K562 (cell line): ENCODE data around the gene SLC5A6. TPM values are rescaled to one million over a fixed set of nuclear protein-coding genes. Genes with fewer than 3 reads are reported as not detected.

Experiments
- ATAC-seq: fragments of 200-7000 bp; cut with Tn5 transposase; 3 replicates; pipeline ENCODE4 v1.9.1; 2020; ENCODE audit warnings: moderate library complexity
- BruUV-seq: library from RNA; stranded (reverse); fragments of 400-500 nt; replicated peaks from 2 replicates; lab custom pipeline; 2021; lab: Mats Ljungman, UMichigan
- CTCF ChIA-PET: fragments of 300-600 bp; formaldehyde crosslinking; extraction: SDS; loops from one replicate; lab custom pipeline; 2021; ENCODE audit warnings: low intra/inter-chr PET ratio; lab: Yijun Ruan, JAX
- POLR2A ChIA-PET: fragments of 300-600, 350-650 bp; sonication (Branson Sonifier 250); formaldehyde crosslinking; extraction: SDS; loops from one replicate; lab custom pipeline; 2021; ENCODE audit warnings: antibody characterized with exemption, inconsistent platforms; lab: Yijun Ruan, JAX
- DNase-seq, 4 experiments: peaks; one replicate each; pipeline versions ENCODE4 v3.0.0 to v3.0.0-alpha.2; 2011 to 2018; ENCODE audit warnings: low spot score in 3 of 4, mixed read lengths in 3 of 4; ENCODE audit errors: extremely low read depth in 1 of 4
- FAIRE-seq: peaks from 2 replicates; lab custom pipeline; 2011; peaks lifted over from hg19 to GRCh38; lab: Jason Lieb, UNC
- H2AFZ ChIP-seq: 2 replicates; pipeline ENCODE4 v1.6.0; 2011; ENCODE audit warnings: low read depth, low read length, control low read depth, inconsistent platforms
- H3K27ac ChIP-seq: fragments of 200-600 bp; 3 replicates; pipeline ENCODE4 v1.8.0; 2011; ENCODE audit warnings: low read depth, mild to moderate bottlenecking, control low read depth, inconsistent platforms, low read length, moderate library complexity, mixed read lengths; ENCODE audit errors: extremely low read depth
- H3K27me3 ChIP-seq, 2 experiments: fragments of 300-600 bp in 1 of 2; 2 replicates in 1 of 2; 3 replicates in 1 of 2; pipeline versions ENCODE4 v1.6.0 to v1.8.0; 2011; ENCODE audit warnings: inconsistent platforms in 2 of 2, low read length in 2 of 2, mild to moderate bottlenecking in 1 of 2, mixed read lengths in 1 of 2, moderate library complexity in 1 of 2; ENCODE audit not compliant: control insufficient read depth in 2 of 2, insufficient read depth in 2 of 2
- H3K36me3 ChIP-seq: fragments of 300-600 bp; 3 replicates; pipeline ENCODE4 v1.8.0; 2011; ENCODE audit warnings: mild to moderate bottlenecking, low read length, inconsistent platforms; ENCODE audit not compliant: control insufficient read depth, insufficient read depth
- H3K4me1 ChIP-seq, 2 experiments: fragments of 200-600 bp in 1 of 2; replicated peaks in 1 of 2; 2 replicates in 1 of 2; 3 replicates in 1 of 2; pipeline versions ENCODE4 v1.5.1 to v1.8.0; 2011; ENCODE audit warnings: inconsistent platforms in 2 of 2, low read length in 2 of 2, mild to moderate bottlenecking in 1 of 2, mixed read lengths in 1 of 2, moderate library complexity in 1 of 2; ENCODE audit not compliant: control insufficient read depth in 2 of 2, insufficient read depth in 2 of 2
- H3K4me2 ChIP-seq: 2 replicates; pipeline ENCODE4 v1.6.1; 2011; ENCODE audit warnings: low read length, control low read depth, inconsistent platforms, mixed read lengths; ENCODE audit not compliant: insufficient read depth
- H3K4me3 ChIP-seq: fragments of 200-600 bp; sonication (generic), shearing (Covaris generic); 2 replicates; pipeline ENCODE4 v1.5.1; 2016; ENCODE audit warnings: control low read depth, inconsistent platforms
- H3K79me2 ChIP-seq: fragments of 200-600 bp; 3 replicates; pipeline ENCODE4 v1.8.0; 2011; ENCODE audit warnings: low read length, inconsistent platforms; ENCODE audit not compliant: control insufficient read depth, insufficient read depth
- H3K9ac ChIP-seq, 2 experiments: 2 replicates each; pipeline versions ENCODE4 v1.6.0 to v1.6.1; 2011; ENCODE audit warnings: low read depth in 2 of 2, low read length in 2 of 2, control low read depth in 1 of 2, inconsistent platforms in 1 of 2, mild to moderate bottlenecking in 1 of 2, mixed read lengths in 1 of 2; ENCODE audit not compliant: insufficient read depth in 1 of 2
- H3K9me1 ChIP-seq: one replicate; pipeline ENCODE4 v1.6.0; 2011; ENCODE audit warnings: inconsistent platforms, mild to moderate bottlenecking, low read length, moderate library complexity; ENCODE audit not compliant: control insufficient read depth, insufficient read depth
- H3K9me3 ChIP-seq: replicated peaks from 2 replicates; pipeline ENCODE4 v1.5.1; 2011; ENCODE audit warnings: low read depth, low read length, inconsistent platforms; ENCODE audit not compliant: control insufficient read depth, insufficient read depth
- H4K20me1 ChIP-seq: replicated peaks from 2 replicates; pipeline ENCODE4 v1.6.1; 2011; ENCODE audit warnings: low read length, inconsistent platforms, mixed read lengths; ENCODE audit not compliant: control insufficient read depth, insufficient read depth
- ARID1B ChIP-seq: fragments of 450-650 bp; IDR thresholded peaks from 2 replicates; pipeline ENCODE4 v1.6.1; 2016; ENCODE audit warnings: antibody characterized with exemption, mild to moderate bottlenecking, inconsistent platforms
- CBX5 ChIP-seq: IDR thresholded peaks from 2 replicates; pipeline ENCODE4 v1.6.1; 2014; ENCODE audit warnings: low read depth, borderline replicate concordance
- GATA2 ChIP-seq: sonication (generic); formaldehyde crosslinking; IDR thresholded peaks from 2 replicates; pipeline ENCODE4 v1.4.0; 2020; ENCODE audit warnings: mild to moderate bottlenecking, missing genetic modification reagents
- GATAD2A ChIP-seq: fragments of 450-650 bp; IDR thresholded peaks from 2 replicates; pipeline ENCODE4 v1.6.1; 2017
- HDAC6 ChIP-seq: IDR thresholded peaks from 2 replicates; pipeline ENCODE4 v1.6.1; 2012; ENCODE audit warnings: low read depth, mild to moderate bottlenecking, control low read depth, inconsistent platforms, low read length, moderate library complexity
- KHSRP ChIP-seq: fragments of 450-650 bp; IDR thresholded peaks from 2 replicates; pipeline ENCODE4 v1.6.1; 2017
- NUFIP1 ChIP-seq: fragments of 450-650 bp; IDR thresholded peaks from 2 replicates; pipeline ENCODE4 v1.6.1; 2018; ENCODE audit not compliant: partially characterized antibody
- SMARCE1 ChIP-seq: fragments of 450-650 bp; IDR thresholded peaks from 2 replicates; pipeline ENCODE4 v1.7.1; 2016; ENCODE audit warnings: mild to moderate bottlenecking
- TCF7 ChIP-seq: sonication (generic); IDR thresholded peaks from 2 replicates; pipeline ENCODE4 v1.6.1; 2016; ENCODE audit warnings: antibody characterized with exemption, borderline replicate concordance
- ZNF174 ChIP-seq: fragments of 250-450 bp; sonication (Bioruptor Pico); IDR thresholded peaks from 2 replicates; pipeline ENCODE4 v1.4.0; 2020; ENCODE audit warnings: mild to moderate bottlenecking
- ZNF324 ChIP-seq: fragments of 250-450 bp; sonication (Bioruptor Pico); IDR thresholded peaks from 2 replicates; pipeline ENCODE4 v1.4.0; 2020; ENCODE audit warnings: mild to moderate bottlenecking
- ZZZ3 ChIP-seq: fragments of 450-650 bp; IDR thresholded peaks from 2 replicates; pipeline ENCODE4 v1.6.1; 2016; ENCODE audit warnings: antibody characterized with exemption, mild to moderate bottlenecking, moderate library complexity
- WGBS: fragments of 100-300 bp; shearing (Covaris generic); methylation state at CpG from one replicate; pipeline ENCODE4 v1.1.6; 2016; ENCODE audit warnings: low coverage, mixed read lengths; ENCODE audit not compliant: insufficient coverage; ENCODE audit errors: missing lambda C conversion rate; 5-methylcytosine and 5-hydroxymethylcytosine counted together
- in situ Hi-C: fragments of 300-500 bp; cut with MboI; formaldehyde crosslinking; loops from 4 replicates; pipeline ENCODE4 v1.15.0; 2018; ENCODE audit warnings: inconsistent platforms, mixed read lengths
- intact Hi-C: fragments of 100-400 bp; cut with micrococcal nuclease; formaldehyde crosslinking; loops from 2 replicates; pipeline ENCODE4 v1.14.2; 2022
- polyA plus RNA-seq, 8 experiments: library from polyadenylated mRNA; depleted of rRNA in 4 of 8; stranded (reverse) in 5 of 8; unstranded in 3 of 8; fragments of >200 nt; fragmentation: Nextera tagmentation in 2 of 8; fragmentation: Illumina TruSeq in 1 of 8; extraction: Ambion mirVana in 2 of 8; extraction: Trizol in 1 of 8; gene quantifications; 2 replicates each; pipeline versions ENCODE4 v1.2.1 to v1.2.3, GENCODE V29; 2011 to 2014; ENCODE audit warnings: inconsistent platforms in 1 of 8, missing spikeins in 1 of 8
- total RNA-seq, 7 experiments: library from RNA; depleted of rRNA in 6 of 7; stranded (reverse); fragments of >200 nt in 6 of 7; fragmentation: Illumina TruSeq in 2 of 7; extraction: Trizol in 2 of 7; gene quantifications; 2 replicates each; pipeline versions ENCODE4 v1.2.1 to v1.2.3, GENCODE V29; 2011 to 2021; ENCODE audit warnings: low replicate concordance in 1 of 7
- TF ChIP-seq, protein P1 (sequence below): fragments of 450-650 bp; IDR thresholded peaks from 2 replicates; pipeline ENCODE4 v1.6.1; 2017; ENCODE audit warnings: antibody characterized with exemption, mild to moderate bottlenecking
- TF ChIP-seq, protein P2 (sequence below): fragments of 250-450 bp; sonication (Bioruptor Pico); IDR thresholded peaks from 2 replicates; pipeline ENCODE4 v1.5.0; 2021
- TF ChIP-seq, protein P3 (sequence below): fragments of 450-650 bp; IDR thresholded peaks from 2 replicates; pipeline ENCODE4 v1.6.1; 2016; ENCODE audit warnings: mild to moderate bottlenecking

SLC5A6 gene
- total and polyA plus RNA-seq, 9 of the 15 experiments (the other 6 are each of a cell fraction or from before 2014, with no cell fraction given), result 32.6 to 137 (median 107) TPM

DNA sequence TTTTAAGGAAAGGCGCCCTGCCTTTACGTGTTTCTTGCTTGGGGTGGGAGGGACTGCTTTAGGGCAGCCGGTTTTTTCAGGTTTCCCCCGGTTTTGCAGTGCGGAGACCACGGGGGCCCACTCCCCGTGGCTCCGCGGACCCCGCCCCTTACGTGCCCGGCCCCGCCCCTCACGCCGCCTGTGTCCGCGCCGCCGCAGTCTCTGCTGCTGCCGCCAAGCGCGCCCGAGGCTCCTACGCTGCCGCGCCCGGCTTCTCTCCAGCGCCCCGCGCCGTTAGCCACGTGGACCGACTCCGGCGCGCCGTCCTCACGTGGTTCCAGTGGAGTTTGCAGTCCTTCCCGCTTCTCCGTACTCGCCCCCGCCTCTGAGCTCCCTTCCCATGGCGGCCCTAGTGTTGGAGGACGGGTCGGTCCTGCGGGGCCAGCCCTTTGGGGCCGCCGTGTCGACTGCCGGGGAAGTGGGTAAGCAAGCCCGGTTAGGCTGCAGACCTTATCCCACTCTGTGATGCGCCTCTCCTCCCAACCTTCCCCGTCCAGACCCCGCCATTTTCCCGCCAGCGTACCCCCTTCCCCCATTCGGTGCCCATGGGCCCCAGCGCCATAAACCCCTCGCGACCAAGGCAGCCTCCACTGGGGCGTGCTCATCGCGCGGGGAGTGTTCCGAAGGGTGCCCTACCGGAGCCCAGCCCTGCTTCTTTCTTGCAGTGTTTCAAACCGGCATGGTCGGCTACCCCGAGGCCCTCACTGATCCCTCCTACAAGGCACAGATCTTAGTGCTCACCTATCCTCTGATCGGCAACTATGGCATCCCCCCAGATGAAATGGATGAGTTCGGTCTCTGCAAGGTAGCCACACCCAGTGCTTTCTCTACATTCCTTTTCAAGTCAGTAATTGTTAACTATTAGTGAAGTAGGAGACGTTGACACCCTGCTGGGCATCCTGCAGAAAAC is 5.4 kb upstream of the SLC5A6 start, which contains the start of gene CAD:
TSS of gene CAD (plus strand) at position 197 of the 949 bp plus-strand sequence. CDS start at position 380, 183 bp downstream.
- H3K27me3 ChIP-seq, result no peaks in the 10 kb centered on the region
- H3K36me3 ChIP-seq, result peaks cover 69% of the 10 kb centered on the region
- TSS peak; percentile 18 for BruUV-seq
- peak; percentile 89 to 94 (median 92) for DNase-seq
- peak within 1 kb of the TSS; percentile 86 for H2AFZ ChIP-seq
- H3K27ac ChIP-seq, result peak within 1 kb of the TSS; percentile 91
- intact Hi-C loops, result no loop called here
- peak within 1 kb of the TSS; percentile 94 to 100 for H3K9ac ChIP-seq
- in situ Hi-C loops, result no loop called here
- peak; percentile 94 for ATAC-seq
- H3K4me3 ChIP-seq, result peak within 1 kb of the TSS; percentile 65
- H3K4me1 ChIP-seq, result peaks cover 19 to 25% of the 10 kb centered on the region in 2 experiments
- ChIA-PET CTCF (interaction anchor here (0.6 to 1.0 kb wide), 3 partner anchors 62 to 144 kb away, joined by 3 to 5 read pairs (median 5); no protein-coding TSS in a partner anchor), POLR2A (interaction anchor here (0.5 to 2.9 kb wide), 7 partner anchors 15 to 775 kb away, joined by 3 to 12 read pairs (median 3); no protein-coding TSS in a partner anchor)
- peak within 1 kb of the TSS; percentile 93 for H3K4me2 ChIP-seq
- WGBS, result under 1% methylated on average over 57 of the region's 72 CpGs
- FAIRE-seq, result no peak
- H3K9me1 ChIP-seq, result no peaks in the 10 kb centered on the region
- no peaks in the 10 kb centered on the region for H4K20me1 ChIP-seq
- no peaks in the 10 kb centered on the region for H3K9me3 ChIP-seq
- H3K79me2 ChIP-seq, result peaks cover 53% of the 10 kb centered on the region
- TF ChIP-seq HDAC6 (no peak), SMARCE1 (no peak), GATAD2A (no peak), ZNF324 (CRISPR knock-in tag) (no peak), CBX5 (no peak), KHSRP (no peak), NUFIP1 (no peak), ARID1B (no peak), ZNF174 (CRISPR knock-in tag) (no peak), GATA2 (CRISPR knock-in tag) (no peak), TCF7 (peak; percentile 26; the same call in 1 of the 2 replicates), ZZZ3 (no peak)
- TF ChIP-seq, protein P1, sequence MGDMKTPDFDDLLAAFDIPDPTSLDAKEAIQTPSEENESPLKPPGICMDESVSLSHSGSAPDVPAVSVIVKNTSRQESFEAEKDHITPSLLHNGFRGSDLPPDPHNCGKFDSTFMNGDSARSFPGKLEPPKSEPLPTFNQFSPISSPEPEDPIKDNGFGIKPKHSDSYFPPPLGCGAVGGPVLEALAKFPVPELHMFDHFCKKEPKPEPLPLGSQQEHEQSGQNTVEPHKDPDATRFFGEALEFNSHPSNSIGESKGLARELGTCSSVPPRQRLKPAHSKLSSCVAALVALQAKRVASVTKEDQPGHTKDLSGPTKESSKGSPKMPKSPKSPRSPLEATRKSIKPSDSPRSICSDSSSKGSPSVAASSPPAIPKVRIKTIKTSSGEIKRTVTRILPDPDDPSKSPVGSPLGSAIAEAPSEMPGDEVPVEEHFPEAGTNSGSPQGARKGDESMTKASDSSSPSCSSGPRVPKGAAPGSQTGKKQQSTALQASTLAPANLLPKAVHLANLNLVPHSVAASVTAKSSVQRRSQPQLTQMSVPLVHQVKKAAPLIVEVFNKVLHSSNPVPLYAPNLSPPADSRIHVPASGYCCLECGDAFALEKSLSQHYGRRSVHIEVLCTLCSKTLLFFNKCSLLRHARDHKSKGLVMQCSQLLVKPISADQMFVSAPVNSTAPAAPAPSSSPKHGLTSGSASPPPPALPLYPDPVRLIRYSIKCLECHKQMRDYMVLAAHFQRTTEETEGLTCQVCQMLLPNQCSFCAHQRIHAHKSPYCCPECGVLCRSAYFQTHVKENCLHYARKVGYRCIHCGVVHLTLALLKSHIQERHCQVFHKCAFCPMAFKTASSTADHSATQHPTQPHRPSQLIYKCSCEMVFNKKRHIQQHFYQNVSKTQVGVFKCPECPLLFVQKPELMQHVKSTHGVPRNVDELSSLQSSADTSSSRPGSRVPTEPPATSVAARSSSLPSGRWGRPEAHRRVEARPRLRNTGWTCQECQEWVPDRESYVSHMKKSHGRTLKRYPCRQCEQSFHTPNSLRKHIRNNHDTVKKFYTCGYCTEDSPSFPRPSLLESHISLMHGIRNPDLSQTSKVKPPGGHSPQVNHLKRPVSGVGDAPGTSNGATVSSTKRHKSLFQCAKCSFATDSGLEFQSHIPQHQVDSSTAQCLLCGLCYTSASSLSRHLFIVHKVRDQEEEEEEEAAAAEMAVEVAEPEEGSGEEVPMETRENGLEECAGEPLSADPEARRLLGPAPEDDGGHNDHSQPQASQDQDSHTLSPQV, result peak; percentile 77
- TF ChIP-seq, protein P2, sequence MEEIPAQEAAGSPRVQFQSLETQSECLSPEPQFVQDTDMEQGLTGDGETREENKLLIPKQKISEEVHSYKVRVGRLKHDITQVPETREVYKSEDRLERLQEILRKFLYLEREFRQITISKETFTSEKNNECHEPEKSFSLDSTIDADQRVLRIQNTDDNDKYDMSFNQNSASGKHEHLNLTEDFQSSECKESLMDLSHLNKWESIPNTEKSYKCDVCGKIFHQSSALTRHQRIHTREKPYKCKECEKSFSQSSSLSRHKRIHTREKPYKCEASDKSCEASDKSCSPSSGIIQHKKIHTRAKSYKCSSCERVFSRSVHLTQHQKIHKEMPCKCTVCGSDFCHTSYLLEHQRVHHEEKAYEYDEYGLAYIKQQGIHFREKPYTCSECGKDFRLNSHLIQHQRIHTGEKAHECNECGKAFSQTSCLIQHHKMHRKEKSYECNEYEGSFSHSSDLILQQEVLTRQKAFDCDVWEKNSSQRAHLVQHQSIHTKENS, result no peak
- TF ChIP-seq, protein P3, sequence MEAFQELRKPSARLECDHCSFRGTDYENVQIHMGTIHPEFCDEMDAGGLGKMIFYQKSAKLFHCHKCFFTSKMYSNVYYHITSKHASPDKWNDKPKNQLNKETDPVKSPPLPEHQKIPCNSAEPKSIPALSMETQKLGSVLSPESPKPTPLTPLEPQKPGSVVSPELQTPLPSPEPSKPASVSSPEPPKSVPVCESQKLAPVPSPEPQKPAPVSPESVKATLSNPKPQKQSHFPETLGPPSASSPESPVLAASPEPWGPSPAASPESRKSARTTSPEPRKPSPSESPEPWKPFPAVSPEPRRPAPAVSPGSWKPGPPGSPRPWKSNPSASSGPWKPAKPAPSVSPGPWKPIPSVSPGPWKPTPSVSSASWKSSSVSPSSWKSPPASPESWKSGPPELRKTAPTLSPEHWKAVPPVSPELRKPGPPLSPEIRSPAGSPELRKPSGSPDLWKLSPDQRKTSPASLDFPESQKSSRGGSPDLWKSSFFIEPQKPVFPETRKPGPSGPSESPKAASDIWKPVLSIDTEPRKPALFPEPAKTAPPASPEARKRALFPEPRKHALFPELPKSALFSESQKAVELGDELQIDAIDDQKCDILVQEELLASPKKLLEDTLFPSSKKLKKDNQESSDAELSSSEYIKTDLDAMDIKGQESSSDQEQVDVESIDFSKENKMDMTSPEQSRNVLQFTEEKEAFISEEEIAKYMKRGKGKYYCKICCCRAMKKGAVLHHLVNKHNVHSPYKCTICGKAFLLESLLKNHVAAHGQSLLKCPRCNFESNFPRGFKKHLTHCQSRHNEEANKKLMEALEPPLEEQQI, result no peak
